C4-2B (cell line): ENCODE data around the gene CCDC88C.

ENCODE experiments used
- H3K27ac ChIP-seq: fragments of 450-650 bp; 2 replicates; pipeline ENCODE4 v1.5.1; 2017
- ZFX ChIP-seq: fragments of 450-650 bp; IDR thresholded peaks from 2 replicates; pipeline ENCODE4 v1.6.1; 2017
- TF ChIP-seq, protein P1 (sequence below): fragments of 450-650 bp; conservative IDR thresholded peaks from 2 replicates; pipeline ENCODE4 v1.5.1; 2017; ENCODE audit warnings: mild to moderate bottlenecking

The CCDC88C gene

GRCh38 chr14:91331721-91332120 is 85.9 kb downstream of the CCDC88C start:
- H3K27ac ChIP-seq: no peak overlapping the region
- no peak for TF ChIP-seq ZFX
- TF ChIP-seq, protein P1, sequence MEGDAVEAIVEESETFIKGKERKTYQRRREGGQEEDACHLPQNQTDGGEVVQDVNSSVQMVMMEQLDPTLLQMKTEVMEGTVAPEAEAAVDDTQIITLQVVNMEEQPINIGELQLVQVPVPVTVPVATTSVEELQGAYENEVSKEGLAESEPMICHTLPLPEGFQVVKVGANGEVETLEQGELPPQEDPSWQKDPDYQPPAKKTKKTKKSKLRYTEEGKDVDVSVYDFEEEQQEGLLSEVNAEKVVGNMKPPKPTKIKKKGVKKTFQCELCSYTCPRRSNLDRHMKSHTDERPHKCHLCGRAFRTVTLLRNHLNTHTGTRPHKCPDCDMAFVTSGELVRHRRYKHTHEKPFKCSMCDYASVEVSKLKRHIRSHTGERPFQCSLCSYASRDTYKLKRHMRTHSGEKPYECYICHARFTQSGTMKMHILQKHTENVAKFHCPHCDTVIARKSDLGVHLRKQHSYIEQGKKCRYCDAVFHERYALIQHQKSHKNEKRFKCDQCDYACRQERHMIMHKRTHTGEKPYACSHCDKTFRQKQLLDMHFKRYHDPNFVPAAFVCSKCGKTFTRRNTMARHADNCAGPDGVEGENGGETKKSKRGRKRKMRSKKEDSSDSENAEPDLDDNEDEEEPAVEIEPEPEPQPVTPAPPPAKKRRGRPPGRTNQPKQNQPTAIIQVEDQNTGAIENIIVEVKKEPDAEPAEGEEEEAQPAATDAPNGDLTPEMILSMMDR: no peak

DNA sequence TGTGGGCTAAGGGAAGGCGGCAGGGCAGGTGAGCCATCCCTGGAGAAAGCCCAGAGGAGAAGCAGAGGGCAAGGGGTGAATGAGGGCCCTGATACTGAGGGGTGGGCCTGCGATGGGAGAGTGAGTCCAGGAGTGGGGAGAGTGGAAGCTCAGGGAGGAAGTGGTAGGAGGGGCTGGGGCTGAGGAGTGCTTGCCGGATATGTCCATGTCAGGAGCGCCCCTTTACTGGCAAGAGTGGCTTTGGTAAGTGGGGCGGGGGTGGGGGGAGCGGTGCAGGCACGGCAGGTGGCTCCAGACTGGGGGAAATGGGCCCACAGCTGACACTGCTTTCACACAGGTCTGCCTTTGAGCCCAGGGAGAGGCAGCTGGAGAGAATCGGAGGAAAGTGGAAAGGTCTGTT is 86.8 kb downstream of the CCDC88C start:
- H3K27ac ChIP-seq: no peak overlapping the region
- TF ChIP-seq, protein P1: no peak
- TF ChIP-seq ZFX: no peak

DNA sequence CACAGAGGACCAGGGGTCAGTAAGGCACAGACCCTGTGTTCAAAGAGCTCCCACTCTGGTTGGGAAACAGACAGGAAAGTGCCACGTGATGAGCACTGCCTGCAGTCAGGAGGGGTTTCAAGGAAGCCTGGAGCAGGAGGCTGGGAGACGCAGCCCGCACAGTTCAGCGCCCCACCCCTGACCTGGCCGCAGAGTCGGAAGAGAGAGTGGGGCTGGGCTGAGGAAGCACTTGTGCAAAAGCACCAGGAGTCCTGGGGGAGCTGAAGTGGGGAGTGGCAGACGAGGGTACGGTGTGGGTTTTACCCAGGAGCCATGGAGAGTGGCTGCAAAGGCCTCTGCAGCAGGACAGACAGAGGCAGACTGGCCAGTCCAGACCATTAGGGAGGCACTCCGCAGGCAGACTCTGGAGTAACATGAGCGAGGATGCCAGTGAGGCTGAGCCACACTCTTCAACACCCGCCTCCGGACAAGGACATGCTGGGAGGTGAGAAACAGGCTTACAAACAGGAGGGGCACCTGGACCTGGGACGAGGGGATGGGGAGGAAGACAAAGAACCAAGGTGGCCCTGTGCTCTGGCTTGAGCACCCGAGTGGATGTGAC is 87.4 kb downstream of the CCDC88C start:
- no peak for TF ChIP-seq ZFX
- TF ChIP-seq, protein P1: no peak
- H3K27ac ChIP-seq: no peak overlapping the region

DNA sequence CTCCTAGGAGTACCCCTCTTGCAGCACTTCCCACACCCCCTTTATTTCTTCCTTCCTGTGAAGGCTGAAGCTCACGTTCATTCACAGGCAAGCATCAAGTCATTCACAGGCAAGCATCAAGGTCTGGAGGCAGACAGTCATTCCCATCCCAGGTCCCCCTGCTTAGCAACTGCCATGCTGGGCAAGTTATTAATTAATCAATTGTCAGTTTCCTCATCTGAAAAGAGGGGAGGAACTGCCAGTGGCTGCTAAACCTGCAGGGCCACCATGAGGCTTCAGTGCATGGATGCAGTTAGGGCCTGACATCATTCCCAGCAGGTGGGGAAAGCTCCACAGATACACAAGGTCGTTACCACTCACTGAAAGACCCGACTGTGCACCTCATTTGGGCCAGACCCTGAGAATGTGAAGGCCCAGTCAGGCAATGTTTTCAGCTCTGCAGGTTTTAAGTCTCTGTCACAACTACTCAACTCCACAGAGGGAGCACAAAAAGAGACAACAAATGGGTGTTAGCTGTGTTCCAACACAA is 88.1 kb downstream of the CCDC88C start:
- TF ChIP-seq ZFX: no peak
- TF ChIP-seq, protein P1: no peak
- H3K27ac ChIP-seq: no peak overlapping the region

- TF ChIP-seq, protein P1: no peak
- no peak for TF ChIP-seq ZFX
- H3K27ac ChIP-seq: no peak overlapping the region
Observed at GRCh38 chr14:91328313-91329050, 89.1 kb downstream of the CCDC88C start.

GRCh38 chr14:91327661-91328312 is 89.8 kb downstream of the CCDC88C start:
- no peak for TF ChIP-seq ZFX
- TF ChIP-seq, protein P1: no peak
- H3K27ac ChIP-seq: no peak overlapping the region

DNA sequence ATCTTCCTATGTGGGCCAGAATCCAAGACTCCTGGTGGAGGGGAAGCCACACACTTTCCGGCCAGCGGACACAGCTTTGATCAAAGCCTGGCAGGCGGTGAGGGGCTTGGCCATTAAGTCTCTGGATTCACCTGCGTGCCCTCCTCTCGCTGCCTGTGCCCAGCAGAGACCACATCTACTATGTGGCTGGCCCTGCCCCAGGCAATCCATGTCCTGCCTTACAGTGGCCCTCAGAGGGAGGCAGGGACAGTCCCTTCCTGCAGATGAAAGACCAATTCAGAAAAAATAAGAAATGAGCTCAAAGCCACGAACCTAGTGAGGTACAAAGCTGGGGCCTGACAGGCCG is 90.4 kb downstream of the CCDC88C start:
- no peak overlapping the region for H3K27ac ChIP-seq
- no peak for TF ChIP-seq ZFX
- TF ChIP-seq, protein P1: no peak
